ENCODE measurements around the gene UNC5B.

UNC5B gene

GRCh38 chr10:71325267-71325666 lies 112.9 kb downstream of the UNC5B start:
- DNase-seq: no peak

GRCh38 chr10:71326464-71326881 lies 114.1 kb downstream of the UNC5B start:
- no peak for DNase-seq

- no peak for DNase-seq
Measured at GRCh38 chr10:71330789-71331404, 118.5 kb downstream of the UNC5B start.

DNA sequence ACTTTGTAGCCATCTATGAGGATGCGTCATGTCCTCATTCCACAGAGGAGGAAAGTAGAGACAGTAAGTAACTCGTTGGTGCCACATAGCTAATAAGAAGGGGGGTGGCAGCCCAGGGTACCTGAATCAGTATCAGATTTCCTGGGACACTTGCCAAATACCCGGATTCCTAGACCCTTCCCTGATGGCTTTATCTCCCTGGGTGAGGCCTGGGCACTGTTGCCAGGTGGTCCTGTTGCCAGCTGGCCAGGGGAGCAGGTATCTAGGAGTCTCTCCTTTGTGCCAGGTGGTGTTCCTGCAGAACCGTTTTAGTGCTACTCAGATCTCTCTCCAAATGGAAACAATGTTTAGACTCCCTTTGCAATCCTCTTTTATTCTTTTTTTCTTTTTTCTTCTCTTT lies 119.4 kb downstream of the UNC5B start:
- DNase-seq: no peak

DNA sequence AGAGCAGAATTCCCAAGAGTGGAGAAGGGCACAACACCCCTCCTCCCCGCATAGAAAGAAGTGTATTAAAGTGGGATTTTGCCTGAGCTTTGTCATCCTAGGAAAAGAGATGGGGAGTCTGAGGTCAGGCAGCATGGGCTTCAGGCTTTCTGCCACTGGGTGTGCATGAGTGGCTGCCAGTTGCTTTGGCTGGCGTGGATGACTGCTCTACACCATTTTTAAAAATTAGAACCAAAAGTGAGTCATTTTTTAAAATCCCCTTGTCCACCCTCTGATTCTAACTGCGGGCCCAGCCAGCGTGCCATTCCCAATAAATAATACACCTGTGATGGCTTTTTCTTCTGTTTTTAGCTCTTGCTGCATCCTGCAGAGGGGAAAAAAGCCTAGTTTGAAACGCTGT lies 120.1 kb downstream of the UNC5B start:
- no peak for DNase-seq

GRCh38 chr10:71333129-71333887 lies 120.9 kb downstream of the UNC5B start:
- DNase-seq: no peak

DNA sequence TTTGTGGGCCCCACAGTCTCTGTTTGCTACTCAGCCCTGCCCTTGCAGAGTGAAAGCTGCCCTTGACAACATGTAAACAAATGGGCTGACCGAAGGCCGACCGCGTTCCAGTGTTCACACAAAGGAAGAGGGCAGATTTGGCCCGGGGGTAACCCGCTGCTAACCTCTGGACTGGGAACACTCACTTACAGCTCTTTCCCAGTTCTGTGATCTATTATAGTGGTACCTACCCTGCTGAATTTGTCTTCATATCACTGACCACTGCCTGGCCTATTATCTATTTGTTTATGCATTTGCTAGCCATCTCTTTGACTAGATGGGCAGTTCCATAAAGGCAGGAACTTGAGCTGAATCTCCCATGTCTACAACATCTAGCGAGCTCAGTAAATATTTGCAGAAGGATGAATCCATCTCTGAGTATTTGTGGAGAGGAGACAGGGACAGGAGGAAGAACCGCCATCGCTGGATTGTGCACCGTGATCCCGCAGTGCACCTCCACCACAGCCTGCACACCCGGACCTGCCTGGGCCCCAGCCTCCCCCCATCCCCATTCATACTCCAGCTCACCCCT lies 121.9 kb downstream of the UNC5B start:
- DNase-seq: no peak

- DNase-seq: no peak
Measured at GRCh38 chr10:71335173-71335708, 122.9 kb downstream of the UNC5B start.

DNA sequence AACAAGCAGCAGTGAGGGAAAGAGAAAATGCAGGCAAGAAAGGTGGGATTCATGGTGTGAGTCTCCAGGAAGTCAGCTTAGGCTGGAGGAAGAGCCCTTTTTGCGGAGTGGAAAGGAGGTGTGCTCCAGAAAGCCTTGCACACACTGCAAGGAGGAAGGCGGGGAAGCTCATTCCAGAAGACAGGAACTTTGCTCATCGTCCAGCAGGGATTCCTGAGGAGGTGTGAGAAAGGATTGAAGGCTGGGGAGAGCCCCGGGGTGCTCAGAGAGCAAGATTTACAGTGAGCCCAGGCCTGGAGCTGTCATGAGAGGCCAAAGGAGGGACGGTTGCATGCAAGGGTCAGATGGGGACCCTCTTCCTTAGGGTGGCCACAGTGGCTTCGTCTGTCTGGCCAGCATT lies 124.3 kb downstream of the UNC5B start:
- no peak for DNase-seq

- no peak for DNase-seq
Measured at GRCh38 chr10:71337219-71337701, 124.9 kb downstream of the UNC5B start.

GRCh38 chr10:71338728-71339495 lies 126.5 kb downstream of the UNC5B start:
- DNase-seq: no peak

DNA sequence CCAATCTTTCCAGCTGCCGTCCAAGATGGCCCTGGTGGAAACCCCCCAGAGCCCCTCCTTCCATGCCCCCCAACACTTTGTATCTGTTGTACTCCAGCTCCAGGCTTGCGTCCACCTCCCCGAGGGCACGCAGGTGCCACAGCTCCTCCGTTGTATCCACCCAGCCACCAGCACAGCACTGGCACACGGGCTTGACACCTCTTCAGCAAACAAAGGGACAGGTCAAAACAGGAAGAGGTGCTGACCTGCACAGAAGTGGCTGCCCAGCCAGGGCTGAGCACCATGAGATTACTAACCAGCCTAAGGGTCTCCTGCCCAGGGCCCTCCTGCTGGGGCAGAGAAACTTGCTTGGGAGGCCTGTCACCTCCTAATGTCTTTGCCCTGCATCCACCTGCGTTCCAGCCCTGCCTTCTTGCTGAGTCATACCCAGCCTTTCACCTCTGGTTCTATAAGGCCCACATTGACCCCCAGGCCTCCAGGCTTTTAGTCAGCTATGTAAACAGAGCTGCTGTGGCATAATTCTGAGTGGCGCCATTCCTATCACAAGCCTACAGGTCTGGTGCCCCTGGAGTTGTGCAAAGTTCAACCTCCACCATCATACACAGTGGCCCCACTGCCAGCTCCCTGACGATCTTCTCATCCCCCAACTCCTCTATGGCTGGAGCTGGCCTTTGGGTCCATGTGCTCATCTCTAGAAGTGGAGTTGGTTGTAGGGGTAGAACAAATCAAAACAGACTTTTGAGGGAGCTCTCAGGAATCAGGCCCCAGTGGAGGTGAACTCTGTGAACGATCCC lies 127.6 kb downstream of the UNC5B start:
- DNase-seq: no peak

DNA sequence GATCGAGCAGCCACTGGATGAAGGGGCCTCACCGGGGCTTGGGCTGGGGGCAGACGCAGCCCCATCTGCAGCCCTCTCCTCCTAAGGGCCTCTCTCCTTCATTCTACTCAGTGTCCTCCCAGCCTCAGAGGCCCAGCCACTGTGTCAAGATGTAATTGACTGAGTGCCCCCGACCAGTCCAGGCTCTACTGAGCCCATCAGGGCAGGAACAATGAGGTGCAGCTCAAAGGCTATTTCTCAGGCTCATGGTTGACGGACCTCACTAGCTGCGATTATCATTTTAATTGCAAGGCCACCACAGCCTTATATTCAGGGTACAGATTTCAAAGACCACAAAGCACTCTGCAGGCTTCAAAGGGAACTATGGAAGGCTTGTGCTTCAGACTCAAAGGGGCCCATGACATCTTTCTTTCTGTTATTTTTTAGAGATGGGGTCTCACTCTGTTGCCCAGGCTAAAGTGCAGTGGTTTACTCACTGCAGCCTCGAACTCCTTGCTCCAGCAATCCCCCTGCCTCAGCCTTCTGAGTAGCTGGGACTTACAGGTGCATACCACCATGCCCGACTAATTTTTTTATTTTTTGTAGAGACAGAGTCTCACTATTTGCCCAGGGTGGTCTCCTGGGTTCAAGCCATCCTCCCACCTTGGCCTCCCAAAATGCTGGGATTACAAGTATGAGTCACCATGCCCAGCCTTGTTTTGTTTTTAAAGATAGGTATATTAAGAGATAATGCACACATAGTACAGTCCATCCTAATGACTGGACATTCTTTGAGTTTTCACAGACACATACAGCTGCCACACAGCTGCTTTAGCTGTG lies 130.4 kb downstream of the UNC5B start:
- no peak for DNase-seq

DNA sequence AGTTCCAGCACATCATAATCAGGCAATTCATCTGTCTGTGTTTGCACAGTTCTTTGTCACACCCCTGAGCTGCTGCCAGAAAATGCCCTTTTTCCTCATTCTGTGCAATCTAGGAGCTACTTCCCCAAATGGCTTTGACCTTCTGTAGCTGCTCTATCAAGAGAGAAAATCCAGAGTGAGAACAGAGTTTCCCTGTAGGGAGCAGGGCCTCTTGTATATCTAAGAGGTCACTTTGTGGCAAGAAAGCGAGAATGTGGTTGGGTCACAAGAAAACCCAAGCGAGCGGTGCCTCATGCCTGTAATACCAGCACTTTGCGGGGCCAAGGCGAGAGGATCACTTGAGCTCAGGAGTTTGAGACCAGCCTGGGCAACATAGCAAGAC lies 131.0 kb downstream of the UNC5B start:
- no peak for DNase-seq

- DNase-seq: no peak
Measured at GRCh38 chr10:71344154-71344925, 132.0 kb downstream of the UNC5B start.

GRCh38 chr10:71344993-71345480 lies 132.7 kb downstream of the UNC5B start:
- no peak for DNase-seq

DNA sequence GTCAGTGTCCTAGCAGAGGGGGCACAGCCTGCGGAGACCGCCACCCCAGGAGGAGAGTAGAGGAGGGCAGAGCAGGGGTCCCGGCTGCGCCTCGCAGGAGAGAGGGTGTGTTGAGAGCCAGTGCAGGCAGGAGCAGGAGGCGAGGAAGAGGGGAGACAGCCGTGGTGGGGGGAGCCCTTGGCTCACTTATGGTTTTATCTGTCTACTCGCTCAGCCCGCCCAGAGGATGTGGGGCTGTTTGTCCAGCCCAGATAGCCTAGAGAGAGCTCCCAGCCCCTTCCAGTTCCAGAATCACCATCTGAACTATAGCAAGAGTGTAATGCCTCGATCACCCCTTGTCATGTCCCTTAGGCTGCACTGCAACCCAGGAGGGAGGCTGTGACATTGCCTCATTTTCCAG lies 133.3 kb downstream of the UNC5B start:
- DNase-seq: no peak

- DNase-seq: no peak
Measured at GRCh38 chr10:71346731-71347130, 134.4 kb downstream of the UNC5B start.

DNA sequence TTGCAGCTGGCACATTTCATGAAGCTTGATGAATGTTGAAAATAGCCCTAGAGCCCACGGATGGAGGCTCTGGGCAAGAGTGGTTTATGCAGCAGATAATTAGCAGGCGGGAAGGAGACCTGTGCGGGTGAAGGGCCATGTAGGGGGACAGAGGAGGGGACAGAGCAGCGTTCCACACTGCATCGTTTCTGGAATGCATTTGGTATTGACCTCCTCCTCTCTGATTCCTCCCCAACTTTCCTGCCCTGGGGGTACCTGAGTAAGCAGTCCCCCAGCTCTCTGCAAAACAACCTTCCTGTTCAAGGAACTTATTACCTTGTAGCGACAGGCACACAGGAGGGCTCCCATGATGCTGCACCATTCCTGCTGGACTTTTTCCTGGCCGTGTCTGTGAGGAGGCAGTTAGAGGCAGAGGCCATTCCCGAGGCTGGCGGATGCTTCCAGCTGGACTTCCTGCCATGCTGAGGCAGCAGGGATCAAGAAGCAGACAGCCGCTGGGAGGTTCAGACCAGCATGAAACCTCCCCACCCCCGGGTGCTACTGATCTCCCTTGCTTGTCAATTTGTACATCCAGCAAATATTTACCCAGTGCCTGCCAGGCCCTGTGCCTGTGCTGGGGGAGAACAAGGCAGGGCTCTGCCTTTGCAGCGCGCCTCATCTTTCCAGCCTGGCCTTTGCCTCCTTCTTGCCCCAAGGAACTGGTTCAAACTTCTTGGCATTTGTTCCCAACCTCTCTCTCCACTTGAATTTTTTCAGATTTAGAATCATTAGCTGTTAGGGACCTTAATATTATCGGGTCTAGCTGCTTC lies 135.4 kb downstream of the UNC5B start:
- DNase-seq: no peak

GRCh38 chr10:71348850-71349249 lies 136.5 kb downstream of the UNC5B start:
- DNase-seq: no peak
